ENCODE results near the gene PAX6.
"Not testable (repeated sequence)": the region's sequence is repeated elsewhere in the genome, so short reads cannot be mapped to it uniquely, and the experiment has no call there.

Gene PAX6

DNA sequence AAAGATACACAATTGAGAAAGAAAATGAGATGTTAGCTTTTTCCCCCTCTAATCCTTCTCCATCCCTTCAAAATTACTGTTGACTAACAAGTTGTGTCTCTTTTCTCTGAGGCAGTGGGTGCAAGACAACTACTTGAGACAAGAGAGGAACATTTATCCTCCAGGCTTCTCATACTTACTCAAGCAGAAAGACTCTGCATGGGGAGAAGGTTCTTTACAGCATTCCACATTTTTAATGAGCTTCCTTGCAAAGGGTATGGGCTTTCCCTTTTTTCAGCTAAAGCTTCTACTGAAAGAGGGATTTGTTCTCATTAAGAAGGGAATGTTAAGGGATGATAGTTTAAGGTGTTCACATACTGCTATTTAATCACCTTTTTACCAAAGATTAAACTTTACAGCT, 47.8 kb downstream of the PAX6 start:
- DNase-seq = peak; percentile 81

DNA sequence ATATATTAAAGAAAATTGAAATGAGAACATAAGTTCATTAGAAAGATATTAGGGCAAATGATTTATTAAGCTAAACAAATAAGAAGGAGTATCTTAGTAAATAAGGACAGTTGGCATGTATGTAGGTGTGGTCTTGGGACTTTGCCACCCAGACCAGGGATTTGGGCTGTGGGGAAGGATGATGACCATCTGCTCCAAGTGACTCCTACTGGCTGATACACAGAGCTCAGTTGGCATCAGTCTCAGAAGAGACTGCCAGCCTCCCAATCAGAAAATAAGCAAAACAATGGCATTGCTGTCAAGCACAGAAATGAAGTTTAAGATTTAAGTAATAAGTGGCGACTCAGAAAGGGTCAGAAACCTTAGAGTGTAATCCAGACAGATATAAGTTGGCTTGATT, 49.5 kb downstream of the PAX6 start:
- no peak for DNase-seq

DNA sequence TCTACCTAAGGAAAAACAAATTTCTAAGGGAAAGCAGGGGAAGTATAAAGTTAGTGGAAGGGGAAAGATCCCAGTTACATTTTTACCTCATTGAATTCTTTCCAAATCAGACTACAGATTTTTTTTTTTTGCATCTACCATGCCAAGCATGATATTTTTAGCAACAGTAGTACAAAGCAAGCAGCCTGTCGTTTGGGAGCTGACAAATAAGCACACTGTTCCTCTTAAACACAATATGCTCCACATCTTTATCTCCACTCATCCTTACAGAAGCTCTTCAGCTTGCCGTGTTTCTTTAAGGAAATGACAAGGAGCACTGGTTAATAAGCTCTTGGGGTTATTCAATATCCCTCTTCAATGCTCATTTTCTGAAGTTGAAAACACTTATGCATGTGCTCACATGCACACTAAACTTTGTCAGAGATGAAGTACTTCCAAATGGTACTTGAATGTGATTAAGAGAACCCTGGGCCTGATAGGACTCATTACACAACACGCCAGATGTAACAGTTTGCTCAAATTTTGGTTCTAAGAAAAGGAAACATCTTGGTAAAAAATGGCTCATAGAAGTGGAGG, 53.8 kb downstream of the PAX6 start:
- no peak for DNase-seq

DNA sequence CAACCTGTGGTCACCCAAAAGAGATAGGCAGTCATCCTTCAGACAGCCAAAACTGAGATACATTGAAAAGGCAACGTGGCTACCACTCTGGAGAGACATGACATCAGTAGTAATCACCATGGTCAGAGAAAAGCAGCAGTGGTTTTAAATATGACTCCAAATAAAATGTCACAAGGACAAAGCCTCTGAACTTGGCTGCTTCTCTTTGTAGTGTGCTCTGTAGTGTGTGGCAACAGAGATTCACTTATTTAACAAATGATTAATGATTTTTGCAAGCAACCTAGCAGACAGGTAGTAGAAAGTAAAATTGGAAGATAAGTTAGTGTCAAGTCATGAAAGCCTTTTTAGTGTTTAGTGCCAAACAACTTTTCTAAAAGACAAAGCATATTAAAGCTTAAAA, 63.5 kb downstream of the PAX6 start:
- DNase-seq = no peak

DNA sequence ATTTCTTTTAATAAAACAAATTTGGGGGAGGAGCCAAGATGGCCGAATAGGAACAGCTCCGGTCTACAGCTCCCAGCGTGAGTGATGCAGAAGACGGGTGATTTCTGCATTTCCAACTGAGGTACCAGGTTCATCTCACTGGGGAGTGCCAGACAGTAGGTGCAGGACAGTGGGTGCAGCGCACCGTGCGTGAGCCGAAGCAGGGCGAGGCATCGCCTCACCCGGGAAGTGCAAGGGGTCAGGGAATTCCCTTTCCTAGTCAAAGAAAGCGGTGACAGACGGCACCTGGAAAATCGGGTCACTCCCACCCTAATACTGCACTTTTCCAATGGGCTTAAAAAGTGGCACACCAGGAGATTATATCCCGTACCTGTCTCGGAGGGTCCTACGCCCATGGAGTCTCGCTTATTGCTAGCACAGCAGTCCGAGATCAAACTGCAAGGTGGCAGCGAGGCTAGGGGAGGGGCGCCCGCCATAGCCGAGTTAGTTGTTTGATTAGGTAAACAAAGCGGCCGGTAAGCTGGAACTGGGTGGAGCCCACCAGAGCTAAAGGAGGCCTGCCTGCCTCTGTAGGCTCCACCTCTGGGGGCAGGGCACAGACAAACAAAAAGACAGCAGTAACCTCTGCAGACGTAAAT, 70.3 kb downstream of the PAX6 start:
- DNase-seq = not testable (repeated sequence)

DNA sequence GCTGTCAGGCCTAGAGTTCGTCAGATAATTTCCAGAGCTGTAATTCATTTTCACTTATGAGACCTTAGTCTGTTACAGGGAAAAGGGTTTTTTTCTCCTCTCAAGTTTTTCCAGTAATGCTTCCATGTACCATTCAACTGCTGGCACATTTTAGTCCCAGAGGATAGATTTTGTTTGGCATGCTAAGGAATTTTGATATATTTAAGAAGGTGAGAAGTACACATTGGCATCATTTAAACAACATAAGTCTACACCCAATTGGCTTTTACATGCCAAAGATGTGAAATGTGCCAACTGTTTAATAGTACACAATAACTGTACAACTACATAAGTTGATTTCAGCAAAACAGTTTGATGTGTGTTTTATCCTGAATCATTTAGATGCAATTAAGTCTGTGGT, 71.0 kb downstream of the PAX6 start:
- DNase-seq = no peak

Data from eye (tissue), 1 donor.